K562 (cell line): ENCODE results near the gene NDUFB8. TPM values are rescaled to one million over a fixed set of nuclear protein-coding genes. Genes with fewer than 3 reads are reported as not detected.

Source experiments
- ATAC-seq: fragments of 200-7000 bp; cut with Tn5 transposase; 3 replicates; pipeline ENCODE4 v1.9.1; 2020; ENCODE audit warnings: moderate library complexity
- Bru-seq: library from RNA; stranded (reverse); fragments of 400-500 nt; gene quantifications from one replicate; lab custom pipeline; 2021; lab: Mats Ljungman, UMichigan
- BruChase-seq, 2 experiments: library from RNA; stranded (reverse); fragments of 400-500 nt; gene quantifications; one replicate each; lab custom pipeline; 2021; lab: Mats Ljungman, UMichigan
- BruUV-seq: library from RNA; stranded (reverse); fragments of 400-500 nt; replicated peaks from 2 replicates; lab custom pipeline; 2021; lab: Mats Ljungman, UMichigan
- CTCF ChIA-PET: fragments of 300-600 bp; formaldehyde crosslinking; extraction: SDS; loops from one replicate; lab custom pipeline; 2021; ENCODE audit warnings: low intra/inter-chr PET ratio; lab: Yijun Ruan, JAX
- POLR2A ChIA-PET: fragments of 300-600, 350-650 bp; sonication (Branson Sonifier 250); formaldehyde crosslinking; extraction: SDS; loops from one replicate; lab custom pipeline; 2021; ENCODE audit warnings: antibody characterized with exemption, inconsistent platforms; lab: Yijun Ruan, JAX
- DNase-seq, 4 experiments: peaks; one replicate each; pipeline versions ENCODE4 v3.0.0 to v3.0.0-alpha.2; 2011 to 2018; ENCODE audit warnings: low spot score in 3 of 4, mixed read lengths in 3 of 4; ENCODE audit errors: extremely low read depth in 1 of 4
- FAIRE-seq: peaks from 2 replicates; lab custom pipeline; 2011; peaks lifted over from hg19 to GRCh38; lab: Jason Lieb, UNC
- H2AFZ ChIP-seq: 2 replicates; pipeline ENCODE4 v1.6.0; 2011; ENCODE audit warnings: low read depth, low read length, control low read depth, inconsistent platforms
- H3K27ac ChIP-seq: fragments of 200-600 bp; 3 replicates; pipeline ENCODE4 v1.8.0; 2011; ENCODE audit warnings: low read depth, mild to moderate bottlenecking, control low read depth, inconsistent platforms, low read length, moderate library complexity, mixed read lengths; ENCODE audit errors: extremely low read depth
- H3K27me3 ChIP-seq, 2 experiments: fragments of 300-600 bp in 1 of 2; 2 replicates in 1 of 2; 3 replicates in 1 of 2; pipeline versions ENCODE4 v1.6.0 to v1.8.0; 2011; ENCODE audit warnings: inconsistent platforms in 2 of 2, low read length in 2 of 2, mild to moderate bottlenecking in 1 of 2, mixed read lengths in 1 of 2, moderate library complexity in 1 of 2; ENCODE audit not compliant: control insufficient read depth in 2 of 2, insufficient read depth in 2 of 2
- H3K36me3 ChIP-seq: fragments of 300-600 bp; 3 replicates; pipeline ENCODE4 v1.8.0; 2011; ENCODE audit warnings: mild to moderate bottlenecking, low read length, inconsistent platforms; ENCODE audit not compliant: control insufficient read depth, insufficient read depth
- H3K4me1 ChIP-seq, 2 experiments: fragments of 200-600 bp in 1 of 2; replicated peaks in 1 of 2; 2 replicates in 1 of 2; 3 replicates in 1 of 2; pipeline versions ENCODE4 v1.5.1 to v1.8.0; 2011; ENCODE audit warnings: inconsistent platforms in 2 of 2, low read length in 2 of 2, mild to moderate bottlenecking in 1 of 2, mixed read lengths in 1 of 2, moderate library complexity in 1 of 2; ENCODE audit not compliant: control insufficient read depth in 2 of 2, insufficient read depth in 2 of 2
- H3K4me2 ChIP-seq: 2 replicates; pipeline ENCODE4 v1.6.1; 2011; ENCODE audit warnings: low read length, control low read depth, inconsistent platforms, mixed read lengths; ENCODE audit not compliant: insufficient read depth
- H3K4me3 ChIP-seq: fragments of 200-600 bp; sonication (generic), shearing (Covaris generic); 2 replicates; pipeline ENCODE4 v1.5.1; 2016; ENCODE audit warnings: control low read depth, inconsistent platforms
- H3K79me2 ChIP-seq: fragments of 200-600 bp; 3 replicates; pipeline ENCODE4 v1.8.0; 2011; ENCODE audit warnings: low read length, inconsistent platforms; ENCODE audit not compliant: control insufficient read depth, insufficient read depth
- H3K9ac ChIP-seq, 2 experiments: 2 replicates each; pipeline versions ENCODE4 v1.6.0 to v1.6.1; 2011; ENCODE audit warnings: low read depth in 2 of 2, low read length in 2 of 2, control low read depth in 1 of 2, inconsistent platforms in 1 of 2, mild to moderate bottlenecking in 1 of 2, mixed read lengths in 1 of 2; ENCODE audit not compliant: insufficient read depth in 1 of 2
- H3K9me1 ChIP-seq: one replicate; pipeline ENCODE4 v1.6.0; 2011; ENCODE audit warnings: inconsistent platforms, mild to moderate bottlenecking, low read length, moderate library complexity; ENCODE audit not compliant: control insufficient read depth, insufficient read depth
- H3K9me3 ChIP-seq: replicated peaks from 2 replicates; pipeline ENCODE4 v1.5.1; 2011; ENCODE audit warnings: low read depth, low read length, inconsistent platforms; ENCODE audit not compliant: control insufficient read depth, insufficient read depth
- H4K20me1 ChIP-seq: replicated peaks from 2 replicates; pipeline ENCODE4 v1.6.1; 2011; ENCODE audit warnings: low read length, inconsistent platforms, mixed read lengths; ENCODE audit not compliant: control insufficient read depth, insufficient read depth
- E2F6 ChIP-seq, 2 experiments: IDR thresholded peaks; 2 replicates each; pipeline ENCODE4 v1.6.1; 2011; ENCODE audit warnings: borderline replicate concordance in 1 of 2, control low read depth in 1 of 2, low read depth in 1 of 2, low read length in 1 of 2, mild to moderate bottlenecking in 1 of 2, mixed read lengths in 1 of 2, moderate library complexity in 1 of 2; ENCODE audit not compliant: insufficient read depth in 1 of 2, insufficient read length in 1 of 2, poor library complexity in 1 of 2, severe bottlenecking in 1 of 2; ENCODE audit errors: extremely low read depth in 1 of 2
- ETS1 ChIP-seq: conservative IDR thresholded peaks from 2 replicates; pipeline ENCODE4 v1.6.1; 2011; ENCODE audit warnings: low read depth, mild to moderate bottlenecking, low read length; ENCODE audit not compliant: control insufficient read depth
- KAT7 ChIP-seq: sonication (generic); formaldehyde crosslinking; IDR thresholded peaks from 2 replicates; pipeline ENCODE4 v1.8.0; 2022; ENCODE audit warnings: missing genetic modification reagents, mild to moderate bottlenecking, borderline replicate concordance
- MTA3 ChIP-seq: fragments of 450-650 bp; formaldehyde crosslinking; IDR thresholded peaks from 2 replicates; pipeline ENCODE4 v1.6.1; 2017; ENCODE audit warnings: mild to moderate bottlenecking, borderline replicate concordance
- POLR2A ChIP-seq: fragments of 450-650 bp; conservative IDR thresholded peaks from 2 replicates; pipeline ENCODE4 v1.6.1; 2016
- POLR2AphosphoS2 ChIP-seq: IDR thresholded peaks from 2 replicates; pipeline ENCODE4 v1.6.1; 2012; ENCODE audit warnings: low read length, improper control_type of control experiment
- PRDM10 ChIP-seq: fragments of 450-650 bp; IDR thresholded peaks from 2 replicates; pipeline ENCODE4 v1.6.1; 2018; ENCODE audit not compliant: partially characterized antibody
- WGBS: fragments of 100-300 bp; shearing (Covaris generic); methylation state at CpG from one replicate; pipeline ENCODE4 v1.1.6; 2016; ENCODE audit warnings: low coverage, mixed read lengths; ENCODE audit not compliant: insufficient coverage; ENCODE audit errors: missing lambda C conversion rate; 5-methylcytosine and 5-hydroxymethylcytosine counted together
- in situ Hi-C: fragments of 300-500 bp; cut with MboI; formaldehyde crosslinking; loops from 4 replicates; pipeline ENCODE4 v1.15.0; 2018; ENCODE audit warnings: inconsistent platforms, mixed read lengths
- intact Hi-C: fragments of 100-400 bp; cut with micrococcal nuclease; formaldehyde crosslinking; loops from 2 replicates; pipeline ENCODE4 v1.14.2; 2022
- long read RNA-seq, 3 experiments: library from polyadenylated mRNA in 2 of 3; library from RNA in 1 of 3; unstranded in 2 of 3; stranded (forward) in 1 of 3; transcript quantifications; one replicate each; pipeline ENCODE4 v2.0.0, GENCODE V29; 2019 to 2022
- polyA minus RNA-seq, 3 experiments: library from RNA; depleted of rRNA, polyadenylated mRNA; stranded (reverse); fragments of >200 nt; gene quantifications; 2 replicates each; pipeline ENCODE4 v1.2.3, GENCODE V29; 2011
- polyA plus RNA-seq, 8 experiments: library from polyadenylated mRNA; depleted of rRNA in 4 of 8; stranded (reverse) in 5 of 8; unstranded in 3 of 8; fragments of >200 nt; fragmentation: Nextera tagmentation in 2 of 8; fragmentation: Illumina TruSeq in 1 of 8; extraction: Ambion mirVana in 2 of 8; extraction: Trizol in 1 of 8; gene quantifications; 2 replicates each; pipeline versions ENCODE4 v1.2.1 to v1.2.3, GENCODE V29; 2011 to 2014; ENCODE audit warnings: inconsistent platforms in 1 of 8, missing spikeins in 1 of 8
- total RNA-seq, 7 experiments: library from RNA; depleted of rRNA in 6 of 7; stranded (reverse); fragments of >200 nt in 6 of 7; fragmentation: Illumina TruSeq in 2 of 7; extraction: Trizol in 2 of 7; gene quantifications; 2 replicates each; pipeline versions ENCODE4 v1.2.1 to v1.2.3, GENCODE V29; 2011 to 2021; ENCODE audit warnings: low replicate concordance in 1 of 7

The NDUFB8 gene
- 63.2 and 102 TPM in 2 replicates for total RNA-seq (2011; cell fraction: chromatin; rRNA removed; ENCODE audit: low replicate concordance)
- total RNA-seq (2011; cell fraction: nucleolus; rRNA removed) = 118 and 126 TPM in 2 replicates
- 95.7 and 98.5 TPM in 2 replicates for total RNA-seq (2011; cell fraction: nucleoplasm; rRNA removed)
- total RNA-seq (2014; rRNA removed) = 262 and 285 TPM in 2 replicates
- 129 and 131 TPM in 2 replicates for total RNA-seq (2014; rRNA removed; fragmentation: Illumina TruSeq; extraction: Trizol)
- 188 and 199 TPM in 2 replicates for total RNA-seq (2015; rRNA removed; fragmentation: Illumina TruSeq; extraction: Trizol)
- total RNA-seq (2021) = 146 and 154 TPM in 2 replicates
- 176 and 195 TPM in 2 replicates for polyA plus RNA-seq (2011; rRNA removed)
- polyA plus RNA-seq (2011; cell fraction: cytosol; rRNA removed) = 335 and 444 TPM in 2 replicates
- 122 and 141 TPM in 2 replicates for polyA plus RNA-seq (2011; cell fraction: nucleus; rRNA removed)
- polyA plus RNA-seq (2012) = 130 and 201 TPM in 2 replicates
- 149 and 201 TPM in 2 replicates for polyA plus RNA-seq (2014; fragmentation: Illumina TruSeq; extraction: Trizol)
- 100 to 1,000 TPM; 307 to 360 TPM for polyA plus RNA-seq (2014; fragmentation: Nextera tagmentation; extraction: Ambion mirVana)
- polyA plus RNA-seq (2014; rRNA removed) = 307 and 321 TPM in 2 replicates
- polyA minus RNA-seq (2011; rRNA and poly(A)+ RNA removed) = 97.2 and 106 TPM in 2 replicates
- 29.7 and 38.8 TPM in 2 replicates for polyA minus RNA-seq (2011; cell fraction: cytosol; rRNA and poly(A)+ RNA removed)
- 31.5 and 44.4 TPM in 2 replicates for polyA minus RNA-seq (2011; cell fraction: nucleus; rRNA and poly(A)+ RNA removed)
- Bru-seq, nascent RNA = percentile 90 among the genes with signal in this experiment
- percentile 88 among the genes with signal in this experiment for BruChase-seq, experiment 1, labeled RNA remaining after a 2-hour chase
- BruChase-seq, experiment 2, labeled RNA remaining after a 6-hour chase = percentile 88 among the genes with signal in this experiment
- long read RNA-seq, experiment 1, transcript NDUFB8-201 (5 exons, 671 nt) = major isoform, 271 of 455 reads
- long read RNA-seq, experiment 1, transcript NDUFB8-203 (5 exons, 713 nt) = minor isoform, 8 of 455 reads
- long read RNA-seq, experiment 1, transcript NDUFB8-204 (2 exons, 390 nt) = minor isoform, 17 of 455 reads
- long read RNA-seq, experiment 1, partial matches to known transcripts = 150 of 455 reads
- long read RNA-seq, experiment 1, other reads (novel, unspliced or antisense) = 7 of 455 reads
- long read RNA-seq, experiment 2, transcript NDUFB8-201 (5 exons, 671 nt) = major isoform, 109 of 135 reads
- long read RNA-seq, experiment 2, partial matches to known transcripts = 17 of 135 reads
- long read RNA-seq, experiment 2, other reads (novel, unspliced or antisense) = 5 of 135 reads
- long read RNA-seq, experiment 3, transcript NDUFB8-203 (5 exons, 713 nt) = minor isoform, 7 of 172 reads
- long read RNA-seq, experiment 3, transcript NDUFB8-201 (5 exons, 671 nt) = major isoform, 157 of 172 reads
- long read RNA-seq, experiment 3, partial matches to known transcripts = 4 of 172 reads
- long read RNA-seq, experiment 3, other reads (novel, unspliced or antisense) = 2 of 172 reads

- ATAC-seq (peak; percentile 92), DNase-seq (peak; percentile 77 to 86 (median 78)), FAIRE-seq (peak; percentile 52)
- Histone ChIP-seq H3K36me3 (peaks cover 37% of the 10 kb centered on the region), H3K4me1 (peaks cover 0 to 17% of the 10 kb centered on the region in 2 experiments; a peak in 3 of 5 replicates), H3K27ac (peak within 1 kb of the TSS; percentile 82), H3K79me2 (peaks cover 24% of the 10 kb centered on the region), H2AFZ (peak within 1 kb of the TSS; percentile 92), H3K9me1 (no peaks in the 10 kb centered on the region), H3K9me3 (no peaks in the 10 kb centered on the region; the same call in 1 of the 2 replicates), H3K4me2 (peak within 1 kb of the TSS; percentile 82), H3K27me3 (no peaks in the 10 kb centered on the region), H3K9ac (peak within 1 kb of the TSS; percentile 86 to 92), H4K20me1 (no peaks in the 10 kb centered on the region), H3K4me3 (peak within 1 kb of the TSS; percentile 82)
- POLR2A ChIA-PET = interaction anchor here (0.8 kb wide), 1 partner anchor 244 kb away, joined by 3 read pairs; no protein-coding TSS in a partner anchor
- WGBS = under 1% methylated on average over 26 of the region's 43 CpGs
- CTCF ChIA-PET = no interaction called here
- intact Hi-C loops = no loop called here
- in situ Hi-C loops = no loop called here
- BruUV-seq = no TSS peak
- TF ChIP-seq POLR2AphosphoS2 = no peak
- peak; percentile 84 for TF ChIP-seq POLR2A
- 0 out of 2 replicates have a peak, but pooled peaks have one; percentile 39 for TF ChIP-seq KAT7 (CRISPR knock-in tag)
- peak; percentile 94 for TF ChIP-seq PRDM10
- peak; percentile 80; the same call in 1 of the 2 replicates for TF ChIP-seq MTA3
- peak; percentile 22; the same call in 1 of the 2 replicates for TF ChIP-seq ETS1
- peak in 1 of 2 experiments; percentile 26 for TF ChIP-seq E2F6 (IDR thresholded peaks at IDR 0.05; ENCODE audit: borderline replicate concordance in 1 of 2, extremely low read depth in 1 of 2, insufficient read depth in 1 of 2, insufficient read length in 1 of 2, low read depth in 1 of 2, low read length in 1 of 2, poor library complexity in 1 of 2, severe bottlenecking in 1 of 2)
These were observed at the start of gene NDUFB8 for GRCh38 chr10:100529475-100530298. NDUFB8 (minus strand) TSS chr10:100529871; CDS start chr10:100529851, 20 bp downstream.
